ENCODE measurements around the gene PSMB9. TPM values are rescaled to one million over a fixed set of nuclear protein-coding genes. Genes with fewer than 3 reads are reported as not detected.
"Not testable (repeated sequence)": the region's sequence is repeated elsewhere in the genome, so short reads cannot be mapped to it uniquely, and the experiment has no call there.

The PSMB9 gene
- 100 to 1,000 TPM; 208 to 241 (median 210) TPM for total RNA-seq

DNA sequence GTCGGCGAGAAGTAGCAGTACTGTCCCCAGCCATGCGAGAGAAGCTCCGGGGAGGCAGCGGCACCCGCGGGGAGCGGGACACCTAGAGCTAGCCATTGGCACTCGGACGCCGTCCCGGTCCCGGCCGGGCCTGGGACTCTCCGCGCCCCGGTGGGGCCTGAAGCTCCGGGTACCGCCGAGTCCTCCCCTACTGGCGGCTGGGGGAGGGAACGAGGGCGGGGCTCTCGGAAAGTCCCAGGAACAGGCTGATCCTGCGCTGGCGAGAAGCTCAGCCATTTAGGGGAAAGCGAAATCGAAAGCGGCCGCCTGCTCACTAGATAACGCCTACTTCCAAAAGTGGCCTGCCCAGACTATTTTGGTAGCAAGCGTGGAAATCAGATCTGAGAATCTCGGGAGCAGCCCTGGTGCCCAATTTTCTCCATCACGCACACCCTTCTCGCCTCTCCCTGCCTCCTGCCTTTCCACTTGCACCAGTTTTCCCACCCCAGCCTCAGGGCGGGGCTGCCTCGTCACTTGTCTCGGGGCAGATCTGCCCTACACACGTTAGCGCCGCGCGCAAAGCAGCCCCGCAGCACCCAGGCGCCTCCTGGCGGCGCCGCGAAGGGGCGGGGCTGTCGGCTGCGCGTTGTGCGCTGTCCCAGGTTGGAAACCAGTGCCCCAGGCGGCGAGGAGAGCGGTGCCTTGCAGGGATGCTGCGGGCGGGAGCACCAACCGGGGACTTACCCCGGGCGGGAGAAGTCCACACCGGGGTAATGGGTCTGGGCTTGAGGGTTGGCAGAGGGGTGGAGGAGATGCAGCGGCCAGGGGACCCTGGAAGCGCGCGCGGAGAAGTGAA lies at the start of gene PSMB9, which contains the start of gene TAP1:
TSS of gene PSMB9 (plus strand) at position 652 of the 835 bp plus-strand sequence. CDS start at position 690, 38 bp downstream.
TSS of gene TAP1 (minus strand) at position 164 of the 835 bp plus-strand sequence. CDS start at position 96, 68 bp downstream.
- H3K27me3 Mint-ChIP-seq (ENCODE audit: low read depth) = no peaks in the 10 kb centered on the region
- H3K4me3 Mint-ChIP-seq = peak within 1 kb of the TSS; percentile 100
- H3K9me3 Mint-ChIP-seq = no peaks in the 10 kb centered on the region
- DNase-seq = peak; percentile 98
- ATAC-seq = peak; percentile 83 to 86
- H3K36me3 Mint-ChIP-seq (ENCODE audit: insufficient read depth) = peaks cover 68% of the 10 kb centered on the region
- peaks cover 67% of the 10 kb centered on the region for H3K4me1 Mint-ChIP-seq (ENCODE audit: low read depth)

DNA sequence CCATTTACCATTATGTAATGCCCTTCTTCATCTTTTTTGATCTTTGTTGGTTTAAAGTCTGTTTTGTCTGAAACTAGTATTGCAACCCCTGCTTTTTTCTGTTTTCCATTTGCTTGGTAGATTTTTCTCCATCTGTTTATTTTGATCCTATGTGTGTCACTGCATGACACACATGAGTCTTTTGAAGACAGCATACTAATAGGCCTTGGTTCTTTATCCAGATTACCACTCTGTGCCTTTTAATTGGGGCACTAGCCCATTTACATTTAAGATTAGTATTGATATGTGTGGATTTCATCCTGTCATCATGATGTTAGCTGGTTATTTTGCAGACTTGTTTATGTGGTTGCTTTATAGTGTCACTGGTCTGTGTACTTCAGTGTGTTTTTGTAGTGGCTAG lies 48.6 kb upstream of the PSMB9 start:
- H3K36me3 Mint-ChIP-seq (ENCODE audit: insufficient read depth); DNase-seq; H3K9me3 Mint-ChIP-seq; H3K4me1 Mint-ChIP-seq (ENCODE audit: low read depth); H3K4me3 Mint-ChIP-seq: not testable (repeated sequence)
- peaks cover 43% of the 10 kb centered on the region for H3K27me3 Mint-ChIP-seq (ENCODE audit: low read depth)
- peak; percentile 52 to 58 for ATAC-seq

DNA sequence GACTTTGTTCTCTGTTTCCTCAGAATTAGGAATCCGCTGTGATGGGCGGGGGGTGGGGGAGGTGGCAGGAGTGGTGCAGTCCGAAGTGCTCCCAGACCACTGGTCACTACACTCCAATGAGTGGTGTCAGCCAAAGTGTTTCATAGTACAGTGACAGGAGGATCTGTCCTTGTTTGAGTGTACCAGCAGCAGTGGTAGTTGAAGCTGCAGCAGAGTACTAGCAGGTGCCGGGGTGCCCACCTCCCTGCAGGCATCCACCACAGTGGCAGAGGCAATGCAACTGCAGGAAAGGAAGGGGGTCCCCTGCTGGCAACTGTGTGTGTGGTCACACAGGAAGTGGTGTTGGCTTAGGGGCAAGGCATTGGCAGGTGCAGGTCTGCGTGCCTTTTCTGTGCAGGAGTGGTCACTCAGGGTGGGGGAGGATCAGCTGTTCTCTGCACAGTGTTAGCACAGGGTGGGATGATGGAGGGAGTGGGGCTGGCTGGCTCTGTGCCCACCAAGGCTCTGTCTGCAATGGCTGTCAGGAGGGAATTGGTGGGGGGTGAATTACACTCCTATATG lies 46.9 kb upstream of the PSMB9 start:
- ATAC-seq = no peak
- H3K4me1 Mint-ChIP-seq (ENCODE audit: low read depth) = no peaks in the 10 kb centered on the region
- DNase-seq = no peak
- H3K4me3 Mint-ChIP-seq = no peak overlapping the region
- no peaks in the 10 kb centered on the region for H3K9me3 Mint-ChIP-seq
- H3K27me3 Mint-ChIP-seq (ENCODE audit: low read depth) = peaks cover 38% of the 10 kb centered on the region
- no peaks in the 10 kb centered on the region for H3K36me3 Mint-ChIP-seq (ENCODE audit: insufficient read depth)

DNA sequence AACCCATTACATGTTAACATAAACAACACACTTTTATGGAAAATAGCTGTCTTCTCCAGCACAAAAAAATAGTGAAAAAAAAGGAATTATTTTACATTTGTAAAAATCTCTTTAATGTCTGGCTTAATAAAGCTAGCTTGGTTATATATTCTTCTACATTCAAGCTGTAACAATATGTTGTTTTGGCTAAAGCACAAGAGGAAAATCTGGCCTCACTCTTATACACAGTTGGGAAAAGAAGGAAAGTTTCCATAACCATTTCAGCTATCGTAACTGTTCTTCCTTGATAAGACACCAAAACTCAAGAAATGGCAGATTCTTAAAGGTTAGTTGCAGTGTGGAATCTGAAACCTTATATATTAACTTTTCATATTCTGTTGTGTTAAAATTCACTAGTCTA lies 44.8 kb upstream of the PSMB9 start:
- H3K4me3 Mint-ChIP-seq = no peak overlapping the region
- peaks cover 33% of the 10 kb centered on the region for H3K27me3 Mint-ChIP-seq (ENCODE audit: low read depth)
- DNase-seq (no peak), ATAC-seq (no peak)
- H3K36me3 Mint-ChIP-seq (ENCODE audit: insufficient read depth) = no peaks in the 10 kb centered on the region
- no peaks in the 10 kb centered on the region for H3K4me1 Mint-ChIP-seq (ENCODE audit: low read depth)
- no peaks in the 10 kb centered on the region for H3K9me3 Mint-ChIP-seq

DNA sequence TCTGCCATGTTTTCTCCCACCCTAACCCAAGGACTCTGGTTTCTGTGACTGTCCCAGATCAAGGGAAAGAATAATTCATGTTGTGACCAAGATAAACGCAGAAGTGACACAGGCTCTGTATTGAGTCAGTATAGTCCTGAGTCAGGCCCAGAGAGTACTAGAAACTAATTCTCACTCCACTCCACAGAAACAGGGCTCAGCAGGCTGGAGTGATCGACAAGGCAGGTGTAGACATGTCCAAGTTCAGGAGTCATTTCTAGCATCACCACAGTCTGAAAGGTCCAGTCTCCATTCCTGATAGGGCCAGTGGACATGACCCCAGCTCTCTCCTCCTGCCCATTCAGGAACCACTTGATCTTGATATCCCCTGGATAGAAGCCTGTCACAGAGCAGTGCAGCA lies 39.8 kb upstream of the PSMB9 start:
- peaks cover 3% of the 10 kb centered on the region for H3K36me3 Mint-ChIP-seq (ENCODE audit: insufficient read depth)
- peaks cover 2% of the 10 kb centered on the region for H3K4me1 Mint-ChIP-seq (ENCODE audit: low read depth)
- DNase-seq (no peak), ATAC-seq (no peak)
- H3K4me3 Mint-ChIP-seq = no peak overlapping the region
- no peaks in the 10 kb centered on the region for H3K9me3 Mint-ChIP-seq
- peaks cover 3% of the 10 kb centered on the region for H3K27me3 Mint-ChIP-seq (ENCODE audit: low read depth)

DNA sequence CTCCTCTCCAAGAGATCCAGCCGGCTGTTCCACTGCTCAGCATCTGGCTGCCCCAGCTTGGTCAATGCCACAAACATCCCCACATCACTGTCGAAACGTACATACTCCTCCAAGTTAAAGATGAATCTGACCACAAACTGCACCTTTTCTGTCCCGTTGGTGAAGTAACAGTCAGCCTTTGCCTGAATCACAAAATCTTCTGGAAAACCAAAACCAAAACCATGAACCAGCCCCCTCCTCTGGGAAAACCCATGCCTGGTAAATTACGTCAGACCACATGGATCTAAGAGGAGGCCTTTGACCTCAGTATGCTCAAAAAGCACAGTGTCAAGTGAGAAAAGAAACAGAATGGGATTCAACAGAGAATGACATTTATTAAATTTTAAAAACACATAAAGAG lies 38.9 kb upstream of the PSMB9 start:
- ATAC-seq (no peak), DNase-seq (no peak)
- Mint-ChIP-seq H3K4me3 (no peak overlapping the region), H3K36me3 (ENCODE audit: insufficient read depth) (peaks cover 3% of the 10 kb centered on the region), H3K4me1 (ENCODE audit: low read depth) (peaks cover 2% of the 10 kb centered on the region), H3K9me3 (no peaks in the 10 kb centered on the region), H3K27me3 (ENCODE audit: low read depth) (peaks cover 3% of the 10 kb centered on the region)

DNA sequence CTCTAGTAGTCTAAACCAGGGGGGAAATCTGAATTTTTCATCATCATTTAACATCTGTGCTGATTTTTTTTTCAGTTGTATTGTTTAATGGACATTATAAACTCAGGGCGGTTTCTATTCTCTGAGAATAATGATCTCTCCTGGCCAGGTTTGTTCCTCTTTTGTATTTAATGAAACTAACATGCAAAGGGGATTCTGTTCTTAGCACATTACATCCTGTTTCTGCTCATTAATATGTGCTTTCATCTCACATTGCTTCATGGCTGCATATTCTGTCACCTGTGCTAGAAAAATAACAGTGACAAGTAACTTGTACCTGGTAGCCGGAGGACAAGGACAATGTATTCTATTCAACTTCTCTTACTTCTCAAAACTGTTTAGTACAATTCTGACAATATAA lies 38.0 kb upstream of the PSMB9 start:
- Mint-ChIP-seq H3K36me3 (ENCODE audit: insufficient read depth) (peaks cover 3% of the 10 kb centered on the region), H3K27me3 (ENCODE audit: low read depth) (peaks cover 3% of the 10 kb centered on the region), H3K4me1 (ENCODE audit: low read depth) (peaks cover 2% of the 10 kb centered on the region), H3K9me3 (no peaks in the 10 kb centered on the region), H3K4me3 (peak overlapping the region; percentile 55)
- ATAC-seq = no peak
- no peak for DNase-seq

DNA sequence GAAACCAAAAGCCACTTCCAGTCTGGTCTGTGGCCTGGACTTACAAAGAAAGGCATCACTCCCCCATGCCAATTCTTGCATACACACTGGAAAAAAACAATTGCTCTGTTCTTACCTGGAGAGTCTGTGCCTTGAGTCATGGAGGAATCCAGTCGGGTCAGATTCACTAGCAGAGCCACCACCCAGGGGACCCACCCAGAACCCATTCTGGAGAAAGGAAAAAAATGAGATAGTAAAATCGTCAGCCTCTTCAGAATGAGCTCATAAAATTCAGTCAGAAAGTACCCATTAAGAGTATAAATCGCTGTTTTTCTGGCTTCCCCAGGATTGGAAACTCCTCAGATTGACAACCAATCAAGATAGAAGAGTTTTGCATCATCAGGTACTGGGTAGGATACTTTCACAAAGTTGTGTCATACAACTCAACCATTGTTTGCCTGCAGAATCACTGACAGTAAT lies 37.2 kb upstream of the PSMB9 start, which contains the start of gene HLA-DOB:
TSS of gene HLA-DOB (minus strand) at position 257 of the 459 bp plus-strand sequence. CDS start at position 206, 51 bp downstream.
- peak; percentile 71 to 82 for ATAC-seq
- Mint-ChIP-seq H3K36me3 (ENCODE audit: insufficient read depth) (peaks cover 3% of the 10 kb centered on the region), H3K27me3 (ENCODE audit: low read depth) (peaks cover 3% of the 10 kb centered on the region)

DNA sequence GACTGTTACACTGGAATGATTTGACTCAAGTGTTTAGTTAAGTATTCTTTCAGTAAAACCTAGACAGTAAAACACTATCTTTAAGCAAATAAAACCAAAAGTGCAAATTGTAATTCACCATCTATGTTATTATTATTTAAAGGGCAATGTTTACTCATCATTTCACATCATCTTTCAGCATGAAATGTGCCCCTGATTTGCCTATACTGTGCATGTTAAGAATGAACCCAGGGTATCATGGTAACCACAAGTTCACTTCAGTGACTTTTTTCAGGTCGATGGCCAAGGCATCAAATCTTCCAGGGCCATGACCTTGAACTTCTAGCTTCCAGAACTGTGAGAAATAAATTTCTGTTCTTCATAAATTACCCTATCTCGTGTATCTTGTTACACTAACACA lies 35.1 kb upstream of the PSMB9 start:
- Mint-ChIP-seq H3K9me3 (no peaks in the 10 kb centered on the region), H3K27me3 (ENCODE audit: low read depth) (no peaks in the 10 kb centered on the region), H3K4me3 (no peak overlapping the region), H3K4me1 (ENCODE audit: low read depth) (peaks cover 2% of the 10 kb centered on the region), H3K36me3 (ENCODE audit: insufficient read depth) (peaks cover 3% of the 10 kb centered on the region)
- DNase-seq (no peak), ATAC-seq (no peak)

More for the DNA sequence above, 37.2 kb upstream of the PSMB9 start, which contains the start of gene HLA-DOB:
- Mint-ChIP-seq H3K4me3 (peak within 1 kb of the TSS; percentile 55), H3K9me3 (no peaks in the 10 kb centered on the region), H3K4me1 (ENCODE audit: low read depth) (peaks cover 2% of the 10 kb centered on the region)
- no peak for DNase-seq

DNA sequence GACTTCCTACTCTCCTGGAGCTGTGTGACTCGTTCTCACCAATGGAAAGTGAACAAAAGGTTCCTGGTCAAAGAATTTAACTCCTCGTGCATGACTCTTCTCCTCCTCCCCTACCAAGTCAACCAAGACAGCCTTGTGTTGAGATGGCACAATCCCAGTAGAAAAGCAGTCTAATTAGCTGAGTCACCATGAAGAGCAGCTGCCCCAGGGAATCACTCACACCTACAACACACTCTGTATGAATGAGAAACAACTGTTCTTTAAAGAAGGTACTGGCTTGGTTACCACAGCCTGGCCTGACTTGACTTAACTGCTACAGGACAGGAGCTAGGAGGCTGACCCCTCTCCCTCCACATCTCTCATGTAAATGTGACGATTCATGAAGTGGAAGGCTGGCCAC lies 34.3 kb upstream of the PSMB9 start:
- Mint-ChIP-seq H3K27me3 (ENCODE audit: low read depth) (no peaks in the 10 kb centered on the region), H3K36me3 (ENCODE audit: insufficient read depth) (no peaks in the 10 kb centered on the region), H3K4me3 (no peak overlapping the region), H3K4me1 (ENCODE audit: low read depth) (peaks cover 2% of the 10 kb centered on the region), H3K9me3 (no peaks in the 10 kb centered on the region)
- ATAC-seq = no peak
- no peak for DNase-seq

DNA sequence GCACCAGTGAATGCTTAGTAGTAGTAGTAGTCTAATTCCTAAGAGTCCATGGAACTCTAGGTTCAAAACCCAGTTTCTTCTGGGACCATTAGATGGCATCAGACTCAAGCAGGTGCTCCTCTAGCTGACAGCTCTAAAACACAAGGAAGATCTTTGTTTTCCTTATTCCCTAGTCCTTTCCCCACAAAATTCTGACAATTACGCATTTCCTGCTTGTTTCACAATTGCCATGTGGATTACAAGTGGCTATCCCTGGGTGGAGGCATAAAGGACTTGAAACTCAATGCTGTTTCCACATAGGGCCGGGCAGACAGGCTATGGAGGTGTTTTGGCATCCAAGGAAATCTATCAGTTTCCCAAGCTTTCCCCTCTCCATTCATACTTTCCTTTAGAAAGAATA lies 28.0 kb upstream of the PSMB9 start:
- H3K4me1 Mint-ChIP-seq (ENCODE audit: low read depth) = peaks cover 15% of the 10 kb centered on the region
- H3K36me3 Mint-ChIP-seq (ENCODE audit: insufficient read depth) = peaks cover 26% of the 10 kb centered on the region
- no peak for ATAC-seq
- DNase-seq = no peak
- H3K27me3 Mint-ChIP-seq (ENCODE audit: low read depth) = no peaks in the 10 kb centered on the region
- H3K9me3 Mint-ChIP-seq = no peaks in the 10 kb centered on the region
- no peak overlapping the region for H3K4me3 Mint-ChIP-seq

DNA sequence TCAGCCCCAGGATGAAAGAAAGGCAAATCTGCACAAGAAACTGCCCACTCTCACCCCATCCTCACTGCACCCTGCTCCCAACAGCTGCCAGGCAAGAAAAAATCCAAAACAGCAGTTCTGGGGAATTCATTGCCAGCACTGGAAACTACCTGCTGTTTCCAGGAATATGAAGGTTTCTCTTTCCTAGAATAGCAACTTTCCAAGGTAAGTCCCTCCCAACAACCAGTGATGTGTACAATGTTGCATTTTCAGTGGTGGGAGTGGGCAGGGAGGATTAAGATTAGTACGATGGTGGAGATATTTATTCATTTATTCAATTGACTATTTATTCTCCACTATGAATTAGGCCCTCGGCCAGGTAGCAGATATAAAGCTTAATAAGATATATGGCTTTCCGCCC lies 27.0 kb upstream of the PSMB9 start:
- DNase-seq (no peak), ATAC-seq (no peak)
- Mint-ChIP-seq H3K9me3 (no peaks in the 10 kb centered on the region), H3K4me1 (ENCODE audit: low read depth) (peaks cover 17% of the 10 kb centered on the region), H3K36me3 (ENCODE audit: insufficient read depth) (peaks cover 32% of the 10 kb centered on the region), H3K27me3 (ENCODE audit: low read depth) (no peaks in the 10 kb centered on the region), H3K4me3 (no peak overlapping the region)

DNA sequence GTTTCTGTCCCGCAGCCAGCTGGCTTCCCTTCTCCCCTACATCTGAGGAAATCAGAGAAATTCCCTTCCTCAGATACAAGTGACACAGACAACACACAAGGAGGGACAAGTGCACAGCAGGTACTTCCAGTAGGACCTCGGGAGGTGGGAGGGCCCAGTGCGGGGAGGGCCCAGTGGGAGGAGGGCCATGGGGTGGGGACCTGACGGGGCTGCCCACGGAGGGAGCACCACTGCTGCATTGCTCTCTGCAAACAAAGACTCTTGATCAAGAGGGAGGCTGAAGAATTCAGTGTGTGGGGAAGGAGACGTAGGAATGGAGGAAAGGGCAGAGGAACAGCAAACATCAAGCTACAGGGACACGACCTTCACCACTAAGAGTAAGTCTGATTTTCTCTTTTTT lies 24.5 kb upstream of the PSMB9 start:
- DNase-seq (no peak), ATAC-seq (no peak)
- Mint-ChIP-seq H3K36me3 (ENCODE audit: insufficient read depth) (peaks cover 53% of the 10 kb centered on the region), H3K27me3 (ENCODE audit: low read depth) (no peaks in the 10 kb centered on the region), H3K9me3 (no peaks in the 10 kb centered on the region), H3K4me1 (ENCODE audit: low read depth) (peaks cover 39% of the 10 kb centered on the region), H3K4me3 (no peak overlapping the region)

DNA sequence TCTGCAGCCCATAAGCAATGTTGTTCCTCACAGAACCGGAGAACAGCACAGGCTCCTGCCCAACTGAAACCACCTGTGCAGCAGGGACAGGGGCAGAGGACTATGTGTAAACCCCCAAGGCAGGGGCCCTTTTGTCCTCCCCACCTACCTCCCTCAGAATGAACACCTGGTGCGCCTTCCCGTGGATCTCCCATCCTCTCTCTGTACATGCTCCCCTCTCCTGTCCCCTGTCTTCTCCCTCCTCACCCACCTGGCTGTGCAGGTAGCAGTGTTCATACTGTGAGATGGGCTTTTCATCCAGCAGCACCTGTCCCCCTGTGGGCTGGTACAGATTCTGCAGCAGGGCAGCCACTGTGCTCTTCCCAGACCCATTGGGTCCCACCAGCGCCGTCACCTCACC lies 24.0 kb upstream of the PSMB9 start:
- H3K4me1 Mint-ChIP-seq (ENCODE audit: low read depth) = peaks cover 44% of the 10 kb centered on the region
- no peak overlapping the region for H3K4me3 Mint-ChIP-seq
- H3K27me3 Mint-ChIP-seq (ENCODE audit: low read depth) = no peaks in the 10 kb centered on the region
- no peak for DNase-seq
- peaks cover 58% of the 10 kb centered on the region for H3K36me3 Mint-ChIP-seq (ENCODE audit: insufficient read depth)
- ATAC-seq = no peak
- no peaks in the 10 kb centered on the region for H3K9me3 Mint-ChIP-seq

DNA sequence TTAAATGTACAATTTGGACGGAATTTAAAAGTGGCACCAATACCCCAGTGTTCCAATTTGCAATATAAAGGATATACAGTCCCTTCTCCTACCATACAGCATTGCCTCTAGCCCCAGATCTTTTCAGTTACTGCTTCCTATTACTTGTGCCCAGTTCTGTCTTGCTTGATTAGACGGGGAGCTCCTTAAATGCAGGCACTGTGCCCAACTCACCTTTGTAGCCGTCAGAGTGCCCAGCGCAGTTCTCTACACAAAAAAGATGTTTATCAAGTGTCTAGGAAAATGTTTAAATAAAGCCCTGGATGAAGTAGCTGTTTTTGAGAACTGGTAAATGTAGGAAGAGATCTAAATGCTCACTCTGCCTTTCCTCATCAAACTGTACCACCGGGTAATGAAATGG lies 23.1 kb upstream of the PSMB9 start:
- no peak for ATAC-seq
- no peaks in the 10 kb centered on the region for H3K9me3 Mint-ChIP-seq
- no peak overlapping the region for H3K4me3 Mint-ChIP-seq
- H3K4me1 Mint-ChIP-seq (ENCODE audit: low read depth) = peaks cover 51% of the 10 kb centered on the region
- no peaks in the 10 kb centered on the region for H3K27me3 Mint-ChIP-seq (ENCODE audit: low read depth)
- peaks cover 67% of the 10 kb centered on the region for H3K36me3 Mint-ChIP-seq (ENCODE audit: insufficient read depth)
- no peak for DNase-seq
